Measurements from ENCODE around the gene MAST4. TPM values are rescaled to one million over a fixed set of nuclear protein-coding genes. Genes with fewer than 3 reads are reported as not detected.
A peak's percentile ranks its signal among the peaks of the same experiment; 100 is the strongest.

The MAST4 gene
- total RNA-seq, 1 donor from 2014 or later: 55.2 TPM

- Histone ChIP-seq H3K36me3 (no peaks in the 10 kb centered on the region), H3K4me3 (no peak overlapping the region), H3K9me3 (no peaks in the 10 kb centered on the region), H3K27me3 (no peaks in the 10 kb centered on the region), H3K4me1 (peaks cover 0 to 4% of the 10 kb centered on the region in 2 donors), H3K27ac (no peak overlapping the region)
- TF ChIP-seq CTCF (IDR thresholded peaks at IDR 0.05): no peak
- intact Hi-C loops (cut with DNase I): no loop called here
- no peak for DNase-seq (ENCODE audit: low spot score in 2 of 2)
Observed at GRCh38 chr5:66826696-66827095, 230.5 kb downstream of the MAST4 start.

GRCh38 chr5:66828046-66828547 lies 231.9 kb downstream of the MAST4 start:
- H3K27ac ChIP-seq: no peak overlapping the region
- DNase-seq (ENCODE audit: low spot score in 2 of 2): no peak
- H3K27me3 ChIP-seq: no peaks in the 10 kb centered on the region
- H3K9me3 ChIP-seq: no peaks in the 10 kb centered on the region
- H3K4me1 ChIP-seq: peaks cover 0 to 4% of the 10 kb centered on the region in 2 donors
- no peaks in the 10 kb centered on the region for H3K36me3 ChIP-seq
- no peak for TF ChIP-seq CTCF (IDR thresholded peaks at IDR 0.05)
- peak overlapping the region; percentile 53 to 54 for H3K4me3 ChIP-seq
- intact Hi-C loops (cut with DNase I): no loop called here

GRCh38 chr5:66828548-66829357 lies 232.6 kb downstream of the MAST4 start:
- intact Hi-C loops (cut with DNase I): no loop called here
- Histone ChIP-seq H3K9me3 (no peaks in the 10 kb centered on the region), H3K4me3 (peak overlapping the region; percentile 53 to 54), H3K27me3 (no peaks in the 10 kb centered on the region), H3K4me1 (peaks cover 0 to 4% of the 10 kb centered on the region in 2 donors), H3K27ac (no peak overlapping the region), H3K36me3 (no peaks in the 10 kb centered on the region)
- peak; percentile 30 to 82 for DNase-seq (ENCODE audit: low spot score in 2 of 2)
- TF ChIP-seq CTCF (IDR thresholded peaks at IDR 0.05): no peak

GRCh38 chr5:66829358-66829674 lies 233.1 kb downstream of the MAST4 start:
- TF ChIP-seq CTCF (IDR thresholded peaks at IDR 0.05): no peak
- no peaks in the 10 kb centered on the region for H3K36me3 ChIP-seq
- intact Hi-C loops (cut with DNase I): no loop called here
- H3K4me1 ChIP-seq: peaks cover 0 to 4% of the 10 kb centered on the region in 2 donors
- H3K4me3 ChIP-seq: peak overlapping the region; percentile 53 to 54
- no peaks in the 10 kb centered on the region for H3K9me3 ChIP-seq
- DNase-seq (ENCODE audit: low spot score in 2 of 2): no peak
- no peak overlapping the region for H3K27ac ChIP-seq
- no peaks in the 10 kb centered on the region for H3K27me3 ChIP-seq

- H3K27ac ChIP-seq: no peak overlapping the region
Observed at GRCh38 chr5:66829826-66830225, 233.6 kb downstream of the MAST4 start.

More at GRCh38 chr5:66829826-66830225, 233.6 kb downstream of the MAST4 start:
- peaks cover 0 to 4% of the 10 kb centered on the region in 2 donors for H3K4me1 ChIP-seq
- H3K4me3 ChIP-seq: no peak overlapping the region
- DNase-seq (ENCODE audit: low spot score in 2 of 2): no peak
- no peak for TF ChIP-seq CTCF (IDR thresholded peaks at IDR 0.05)
- H3K27me3 ChIP-seq: no peaks in the 10 kb centered on the region
- intact Hi-C loops (cut with DNase I): no loop called here
- no peaks in the 10 kb centered on the region for H3K36me3 ChIP-seq
- H3K9me3 ChIP-seq: no peaks in the 10 kb centered on the region
